ENCODE results near the gene PDE4D. TPM values are rescaled to one million over a fixed set of nuclear protein-coding genes. Genes with fewer than 3 reads are reported as not detected.
"Not testable (repeated sequence)": the region's sequence is repeated elsewhere in the genome, so short reads cannot be mapped to it uniquely, and the experiment has no call there.

PDE4D gene
- total and polyA plus RNA-seq, 4 donors, result 12.8 to 167 (median 44.5) TPM

DNA sequence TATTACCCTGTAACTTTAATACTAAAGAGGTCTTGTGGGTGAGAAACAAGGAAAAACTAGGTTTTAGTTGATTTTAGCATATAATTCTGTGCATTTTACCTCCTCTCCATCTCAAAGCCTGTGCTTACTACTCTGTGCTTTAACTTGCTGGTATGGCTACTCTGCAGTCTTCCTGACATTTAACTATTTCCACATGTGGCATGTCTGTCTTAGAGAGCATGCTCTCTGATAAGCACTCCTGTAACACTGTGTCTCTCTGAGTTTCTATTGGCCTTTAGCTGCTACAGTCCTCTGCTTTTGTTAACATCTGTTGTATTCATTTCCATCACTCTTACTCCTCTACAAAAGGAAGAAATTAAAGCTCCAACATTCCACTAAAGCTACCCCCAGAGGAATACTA, 892.4 kb downstream of the PDE4D start:
- ATAC-seq (ENCODE audit: insufficient read depth, low FRiP score), result no peak
- H3K27me3 ChIP-seq (ENCODE audit: control insufficient read depth in 3 of 3, insufficient read depth in 3 of 3, low read length in 2 of 3), result no peaks in the 10 kb centered on the region

DNA sequence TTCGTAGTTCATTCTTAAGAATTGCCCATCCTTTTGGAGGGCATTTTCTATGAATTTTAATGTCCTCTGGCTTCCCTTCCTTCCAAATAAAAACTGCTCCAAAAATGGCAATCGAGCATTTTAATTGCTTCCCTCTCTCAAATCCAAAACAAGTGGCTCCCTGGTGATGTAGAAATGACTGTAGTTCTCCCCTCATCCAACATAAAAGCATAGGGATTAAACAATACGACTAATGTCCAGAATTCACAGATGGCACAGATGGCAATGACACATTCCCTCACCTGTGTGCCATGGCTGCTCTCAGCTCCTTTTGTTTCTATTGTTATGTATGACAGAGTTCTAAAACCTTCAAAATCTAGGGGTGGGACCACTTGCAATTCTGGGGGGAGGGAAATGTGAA, 893.3 kb downstream of the PDE4D start:
- Histone ChIP-seq H3K9me3 (ENCODE audit: control insufficient read depth in 4 of 4, insufficient read depth in 3 of 4, low read length in 3 of 4) (no peaks in the 10 kb centered on the region), H3K27ac (ENCODE audit: low read depth in 1 of 2, low read length in 1 of 2) (no peak overlapping the region), H3K4me1 (ENCODE audit: control insufficient read depth in 5 of 5, insufficient read depth in 5 of 5, low read length in 5 of 5) (peaks cover 0 to 15% (median 3%) of the 10 kb centered on the region in 5 donors), H3K9ac (ENCODE audit: insufficient read depth in 1 of 2, low read length in 2 of 2) (no peak overlapping the region), H3K36me3 (ENCODE audit: control insufficient read depth in 4 of 4, insufficient read depth in 4 of 4, low read length in 4 of 4) (no peaks in the 10 kb centered on the region), H3K4me3 (no peak overlapping the region), H3K27me3 (ENCODE audit: control insufficient read depth in 3 of 3, insufficient read depth in 3 of 3, low read length in 2 of 3) (no peaks in the 10 kb centered on the region)
- no peak for ATAC-seq (ENCODE audit: insufficient read depth, low FRiP score)
- TF ChIP-seq, protein P1, sequence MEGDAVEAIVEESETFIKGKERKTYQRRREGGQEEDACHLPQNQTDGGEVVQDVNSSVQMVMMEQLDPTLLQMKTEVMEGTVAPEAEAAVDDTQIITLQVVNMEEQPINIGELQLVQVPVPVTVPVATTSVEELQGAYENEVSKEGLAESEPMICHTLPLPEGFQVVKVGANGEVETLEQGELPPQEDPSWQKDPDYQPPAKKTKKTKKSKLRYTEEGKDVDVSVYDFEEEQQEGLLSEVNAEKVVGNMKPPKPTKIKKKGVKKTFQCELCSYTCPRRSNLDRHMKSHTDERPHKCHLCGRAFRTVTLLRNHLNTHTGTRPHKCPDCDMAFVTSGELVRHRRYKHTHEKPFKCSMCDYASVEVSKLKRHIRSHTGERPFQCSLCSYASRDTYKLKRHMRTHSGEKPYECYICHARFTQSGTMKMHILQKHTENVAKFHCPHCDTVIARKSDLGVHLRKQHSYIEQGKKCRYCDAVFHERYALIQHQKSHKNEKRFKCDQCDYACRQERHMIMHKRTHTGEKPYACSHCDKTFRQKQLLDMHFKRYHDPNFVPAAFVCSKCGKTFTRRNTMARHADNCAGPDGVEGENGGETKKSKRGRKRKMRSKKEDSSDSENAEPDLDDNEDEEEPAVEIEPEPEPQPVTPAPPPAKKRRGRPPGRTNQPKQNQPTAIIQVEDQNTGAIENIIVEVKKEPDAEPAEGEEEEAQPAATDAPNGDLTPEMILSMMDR (IDR thresholded peaks at IDR 0.05; ENCODE audit: control extremely low read depth, extremely low read depth), result no peak
- 96 to 98% methylated on average over 3 of the region's 3 CpGs for WGBS, 2 donors
- DNase-seq, result no peak

More for the DNA sequence above, 892.4 kb downstream of the PDE4D start:
- peak in 2 of 3 donors; percentile 6 to 8 for DNase-seq
- Histone ChIP-seq H3K27ac (ENCODE audit: low read depth in 1 of 2, low read length in 1 of 2) (no peak overlapping the region), H3K9me3 (ENCODE audit: control insufficient read depth in 4 of 4, insufficient read depth in 3 of 4, low read length in 3 of 4) (no peaks in the 10 kb centered on the region), H3K4me1 (ENCODE audit: control insufficient read depth in 5 of 5, insufficient read depth in 5 of 5, low read length in 5 of 5) (peaks cover 0 to 15% (median 3%) of the 10 kb centered on the region in 5 donors), H3K36me3 (ENCODE audit: control insufficient read depth in 4 of 4, insufficient read depth in 4 of 4, low read length in 4 of 4) (no peaks in the 10 kb centered on the region), H3K9ac (ENCODE audit: insufficient read depth in 1 of 2, low read length in 2 of 2) (no peak overlapping the region), H3K4me3 (no peak overlapping the region)
- TF ChIP-seq, protein P1 (IDR thresholded peaks at IDR 0.05; ENCODE audit: control extremely low read depth, extremely low read depth), result no peak

DNA sequence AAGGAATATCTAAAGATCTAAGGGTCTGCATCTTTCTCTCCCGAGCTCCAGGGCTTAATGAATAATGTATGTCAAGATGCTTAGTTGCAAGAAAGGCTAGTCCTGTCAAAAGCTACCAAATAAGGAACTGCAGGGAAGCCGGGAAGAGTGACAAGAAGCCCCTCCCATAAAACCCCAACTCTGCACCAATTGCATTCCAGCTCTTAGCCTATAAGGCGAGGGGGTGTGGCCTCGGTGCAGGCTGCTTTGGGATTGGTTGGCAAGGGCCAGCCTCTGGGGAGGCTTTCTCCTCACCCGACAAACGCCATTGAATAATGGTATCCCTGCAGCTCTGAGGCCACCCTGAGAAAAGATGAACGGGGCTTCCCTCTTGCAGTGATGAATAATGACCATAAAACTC, 893.7 kb downstream of the PDE4D start:
- Histone ChIP-seq H3K9me3 (ENCODE audit: control insufficient read depth in 4 of 4, insufficient read depth in 3 of 4, low read length in 3 of 4) (no peaks in the 10 kb centered on the region), H3K4me3 (no peak overlapping the region), H3K4me1 (ENCODE audit: control insufficient read depth in 5 of 5, insufficient read depth in 5 of 5, low read length in 5 of 5) (peaks cover 0 to 15% (median 3%) of the 10 kb centered on the region in 5 donors), H3K36me3 (ENCODE audit: control insufficient read depth in 4 of 4, insufficient read depth in 4 of 4, low read length in 4 of 4) (no peaks in the 10 kb centered on the region), H3K9ac (ENCODE audit: insufficient read depth in 1 of 2, low read length in 2 of 2) (no peak overlapping the region), H3K27me3 (ENCODE audit: control insufficient read depth in 3 of 3, insufficient read depth in 3 of 3, low read length in 2 of 3) (no peaks in the 10 kb centered on the region), H3K27ac (ENCODE audit: low read depth in 1 of 2, low read length in 1 of 2) (no peak overlapping the region)
- WGBS, 2 donors, result 97 to 98% methylated on average over 7 of the region's 7 CpGs
- ATAC-seq (ENCODE audit: insufficient read depth, low FRiP score), result no peak
- TF ChIP-seq, protein P1 (IDR thresholded peaks at IDR 0.05; ENCODE audit: control extremely low read depth, extremely low read depth), result no peak
- DNase-seq, result no peak

DNA sequence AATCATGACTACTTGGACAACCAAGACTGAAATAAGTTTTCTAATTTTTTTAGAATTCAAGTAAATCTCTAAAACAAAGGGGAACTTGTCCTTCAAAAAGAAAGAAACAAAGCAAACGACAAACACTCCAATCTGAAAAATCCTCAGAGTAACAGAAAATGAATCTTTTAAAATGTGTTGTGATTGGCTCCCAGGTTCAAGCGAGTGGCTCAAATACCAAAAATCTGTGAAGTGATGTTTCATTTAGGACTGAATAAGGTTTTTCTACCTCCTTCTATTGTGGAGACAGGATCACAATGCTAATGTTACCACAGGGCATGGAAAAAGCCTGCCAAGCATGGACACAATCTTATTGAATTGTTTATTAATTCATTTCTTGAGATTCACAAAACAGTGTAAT, 895.0 kb downstream of the PDE4D start:
- TF ChIP-seq, protein P1 (IDR thresholded peaks at IDR 0.05; ENCODE audit: control extremely low read depth, extremely low read depth), result no peak
- Histone ChIP-seq H3K27ac (ENCODE audit: low read depth in 1 of 2, low read length in 1 of 2) (no peak overlapping the region), H3K27me3 (ENCODE audit: control insufficient read depth in 3 of 3, insufficient read depth in 3 of 3, low read length in 2 of 3) (no peaks in the 10 kb centered on the region), H3K36me3 (ENCODE audit: control insufficient read depth in 4 of 4, insufficient read depth in 4 of 4, low read length in 4 of 4) (no peaks in the 10 kb centered on the region), H3K9me3 (ENCODE audit: control insufficient read depth in 4 of 4, insufficient read depth in 3 of 4, low read length in 3 of 4) (no peaks in the 10 kb centered on the region), H3K4me3 (no peak overlapping the region), H3K4me1 (ENCODE audit: control insufficient read depth in 5 of 5, insufficient read depth in 5 of 5, low read length in 5 of 5) (peaks cover 0 to 15% (median 3%) of the 10 kb centered on the region in 5 donors), H3K9ac (ENCODE audit: insufficient read depth in 1 of 2, low read length in 2 of 2) (no peak overlapping the region)
- DNase-seq (no peak), ATAC-seq (ENCODE audit: insufficient read depth, low FRiP score) (no peak)
- WGBS, 2 donors, result 80 to 90% methylated on average over 2 of the region's 2 CpGs

DNA sequence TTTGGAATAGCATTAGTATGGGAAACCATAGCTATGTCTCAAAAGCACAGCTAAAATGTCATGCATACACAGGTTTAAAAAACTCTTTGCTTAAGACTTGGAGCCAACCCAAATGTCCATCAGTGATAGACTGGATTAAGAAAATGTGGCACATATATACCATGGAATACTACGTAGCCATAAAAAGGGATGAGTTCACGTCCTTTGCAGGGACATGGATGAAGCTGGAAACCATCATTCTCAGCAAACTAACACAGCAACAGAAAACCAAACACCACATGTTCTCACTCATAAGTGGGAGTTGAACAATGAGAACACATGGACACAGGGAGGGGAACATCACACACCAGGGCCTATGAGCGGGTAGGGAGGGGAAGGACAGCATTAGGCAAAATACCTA, 897.7 kb downstream of the PDE4D start:
- not testable (repeated sequence) for H3K9ac ChIP-seq (ENCODE audit: insufficient read depth in 1 of 2, low read length in 2 of 2); DNase-seq; ATAC-seq (ENCODE audit: insufficient read depth, low FRiP score); H3K4me3 ChIP-seq; H3K27me3 ChIP-seq (ENCODE audit: control insufficient read depth in 3 of 3, insufficient read depth in 3 of 3, low read length in 2 of 3); H3K4me1 ChIP-seq (ENCODE audit: control insufficient read depth in 5 of 5, insufficient read depth in 5 of 5, low read length in 5 of 5); H3K36me3 ChIP-seq (ENCODE audit: control insufficient read depth in 4 of 4, insufficient read depth in 4 of 4, low read length in 4 of 4); H3K27ac ChIP-seq (ENCODE audit: low read depth in 1 of 2, low read length in 1 of 2); H3K9me3 ChIP-seq (ENCODE audit: control insufficient read depth in 4 of 4, insufficient read depth in 3 of 4, low read length in 3 of 4)
- WGBS, 2 donors, result 100% methylated on average over 3 of the region's 3 CpGs

All from lung (tissue), 12 donors.